HG03280 (cell line): Measurements from ENCODE around the gene AHRR.

Experiments
- ATAC-seq: cut with Tn5 transposase; IDR thresholded peaks from one replicate; pipeline ENCODE4 v1.9.1; 2021; ENCODE audit warnings: mild to moderate bottlenecking, moderate library complexity; ENCODE audit not compliant: unreplicated experiment

AHRR gene

DNA sequence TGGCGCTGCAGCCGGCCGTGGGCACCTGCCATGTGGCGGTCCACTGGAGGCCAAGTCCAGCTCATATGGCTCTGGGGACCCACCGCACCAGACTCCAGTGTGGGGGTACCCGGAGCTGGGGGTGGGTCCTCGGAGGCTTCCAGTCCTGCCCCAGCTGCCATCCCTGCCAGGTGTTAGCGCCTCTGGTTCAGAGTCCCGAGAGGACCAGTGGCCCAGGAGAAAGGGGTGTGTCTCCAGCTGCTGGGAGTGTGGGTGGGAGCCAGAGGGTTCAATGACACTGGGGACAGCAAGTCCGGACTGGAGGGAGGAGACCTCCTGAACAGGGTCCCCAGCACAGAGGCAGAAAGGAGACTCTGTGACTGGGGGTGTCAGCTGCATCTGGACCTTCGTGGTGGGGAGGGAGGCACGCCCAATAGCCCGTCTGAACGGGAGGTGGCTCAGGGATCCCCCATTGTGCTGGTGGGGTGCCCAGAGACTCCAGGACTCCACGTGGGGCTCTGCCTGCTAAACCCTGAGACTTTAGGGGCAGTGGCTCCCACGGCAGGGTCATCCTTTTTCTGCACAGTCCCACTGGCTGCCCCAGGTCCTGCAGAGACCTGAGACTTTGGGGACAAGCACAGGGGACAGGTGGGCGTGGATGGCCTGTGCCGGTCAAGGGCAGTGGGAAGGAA, 2.4 kb upstream of the AHRR start:
- ATAC-seq: no peak

GRCh38 chr5:320524-321229, 837 bp upstream of the AHRR start:
- no peak for ATAC-seq

GRCh38 chr5:321726-322251, 275 bp downstream of the AHRR start:
- peak; percentile 8 for ATAC-seq

GRCh38 chr5:322281-322941, 897 bp downstream of the AHRR start:
- peak; percentile 2 for ATAC-seq

- ATAC-seq: no peak
These were observed 1.7 kb downstream of the AHRR start for GRCh38 chr5:322942-323879.

GRCh38 chr5:324736-325612, 3.5 kb downstream of the AHRR start:
- ATAC-seq: no peak

- no peak for ATAC-seq
These were observed 4.6 kb downstream of the AHRR start for GRCh38 chr5:326109-326508.

GRCh38 chr5:329121-329735, 7.7 kb downstream of the AHRR start:
- ATAC-seq: no peak

DNA sequence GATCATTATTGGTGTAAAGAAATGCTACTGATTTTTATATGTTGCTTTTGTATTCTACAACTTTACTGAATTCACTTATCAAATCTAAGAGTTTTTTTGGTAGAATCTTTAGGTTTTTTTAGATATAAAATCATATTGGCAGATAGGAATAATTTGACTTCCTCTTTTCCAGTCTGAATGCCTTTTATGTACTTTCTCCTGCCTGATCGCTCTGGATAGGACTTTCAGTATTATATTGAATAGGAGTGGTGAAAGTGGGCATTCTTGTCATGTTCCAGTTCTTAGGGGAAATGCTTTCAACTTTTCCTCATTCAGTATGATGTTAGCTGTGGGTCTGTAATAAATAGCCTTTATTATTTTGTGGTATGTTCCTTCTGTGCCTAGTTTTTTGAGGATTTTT, 8.3 kb downstream of the AHRR start:
- ATAC-seq: no peak

DNA sequence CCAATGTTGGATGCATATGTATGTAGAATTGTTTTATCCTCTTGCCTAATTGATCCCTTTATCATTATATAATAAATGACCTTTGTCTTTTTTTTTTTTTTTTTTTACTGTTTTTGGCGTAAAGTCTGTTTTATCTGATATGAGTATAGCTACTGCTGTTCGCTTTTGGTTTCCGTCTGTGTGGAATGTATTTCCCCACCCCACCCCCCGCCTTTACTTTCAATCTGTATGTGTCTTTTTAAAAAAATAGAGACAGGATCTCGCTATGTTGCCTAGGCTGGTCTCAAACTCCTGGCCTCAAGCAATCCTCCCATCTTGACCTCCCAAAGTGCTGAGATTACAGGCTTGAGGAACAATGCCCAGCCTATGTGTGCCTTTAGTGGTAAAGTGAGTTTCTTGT, 11.3 kb downstream of the AHRR start:
- no peak for ATAC-seq

- ATAC-seq: no peak
These were observed 12.4 kb downstream of the AHRR start for GRCh38 chr5:333945-334344.

DNA sequence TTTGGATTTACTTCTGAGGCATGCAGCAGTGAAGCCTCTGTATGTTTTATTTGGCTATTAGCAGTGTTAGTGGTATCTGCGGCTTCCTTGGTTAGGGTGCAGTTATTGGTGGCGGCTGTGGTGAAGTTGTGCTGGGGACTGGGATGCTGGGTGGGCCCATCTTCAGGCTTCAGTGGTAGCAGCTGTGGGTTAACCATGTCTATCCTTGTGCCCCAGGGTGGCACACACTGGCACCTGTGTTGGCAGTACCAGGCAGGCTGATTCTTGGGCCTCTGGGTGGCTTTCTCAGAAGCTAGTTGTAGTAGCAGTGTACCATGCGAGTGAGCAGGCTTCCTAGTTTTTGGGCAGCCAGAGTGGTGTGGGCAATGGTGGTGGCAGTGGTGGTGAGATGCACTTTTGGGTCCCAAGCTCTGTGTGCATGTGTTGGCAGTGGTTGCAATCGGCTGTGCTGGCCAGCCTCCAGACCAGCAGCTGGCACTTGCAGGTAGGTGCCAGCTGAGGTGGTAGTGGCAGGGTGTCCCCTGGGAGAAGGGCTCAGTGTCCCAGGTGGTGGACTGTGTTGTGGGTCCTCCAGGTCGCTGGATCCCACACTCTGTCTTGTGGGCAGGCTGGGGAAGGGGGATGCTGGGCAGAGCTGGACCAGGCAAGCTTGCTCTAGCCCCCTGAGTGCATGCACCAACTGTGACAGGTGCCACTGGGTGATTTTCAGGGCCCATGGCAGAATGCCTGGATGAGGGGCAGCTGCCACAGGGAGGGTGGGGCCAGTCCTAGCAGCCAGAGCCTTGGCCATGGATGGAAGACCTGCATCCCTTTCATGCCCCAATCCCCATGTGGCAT, 13.6 kb downstream of the AHRR start:
- ATAC-seq: no peak

- no peak for ATAC-seq
These were observed 14.2 kb downstream of the AHRR start for GRCh38 chr5:335740-336038.

DNA sequence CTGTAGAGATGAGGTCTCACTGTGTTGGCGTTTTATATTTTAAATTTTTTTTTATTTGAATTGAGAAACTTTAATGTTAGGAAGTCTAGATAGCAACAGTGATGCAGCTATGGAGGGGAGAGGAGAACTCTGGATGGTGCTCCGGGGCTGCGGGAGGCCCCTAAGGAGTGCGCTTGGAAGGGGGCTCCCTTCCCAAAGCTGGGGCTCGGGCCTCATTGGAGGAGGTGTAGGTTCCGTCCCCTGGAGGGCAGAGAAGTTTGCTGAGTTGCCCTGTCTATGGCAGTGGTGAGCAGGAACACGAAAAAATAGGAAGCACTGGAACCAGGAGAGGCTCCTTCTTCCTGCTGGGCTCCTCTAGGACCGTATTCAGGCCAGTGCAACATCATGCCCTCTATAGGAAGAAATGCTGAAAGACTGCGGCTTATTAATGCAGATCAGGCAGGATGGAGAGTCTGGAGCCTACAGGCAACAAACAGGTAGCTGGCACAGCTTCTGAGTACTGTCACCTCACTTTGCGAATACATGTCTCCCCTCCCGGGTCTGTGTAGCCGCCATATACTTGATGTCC, 16.1 kb downstream of the AHRR start:
- no peak for ATAC-seq

DNA sequence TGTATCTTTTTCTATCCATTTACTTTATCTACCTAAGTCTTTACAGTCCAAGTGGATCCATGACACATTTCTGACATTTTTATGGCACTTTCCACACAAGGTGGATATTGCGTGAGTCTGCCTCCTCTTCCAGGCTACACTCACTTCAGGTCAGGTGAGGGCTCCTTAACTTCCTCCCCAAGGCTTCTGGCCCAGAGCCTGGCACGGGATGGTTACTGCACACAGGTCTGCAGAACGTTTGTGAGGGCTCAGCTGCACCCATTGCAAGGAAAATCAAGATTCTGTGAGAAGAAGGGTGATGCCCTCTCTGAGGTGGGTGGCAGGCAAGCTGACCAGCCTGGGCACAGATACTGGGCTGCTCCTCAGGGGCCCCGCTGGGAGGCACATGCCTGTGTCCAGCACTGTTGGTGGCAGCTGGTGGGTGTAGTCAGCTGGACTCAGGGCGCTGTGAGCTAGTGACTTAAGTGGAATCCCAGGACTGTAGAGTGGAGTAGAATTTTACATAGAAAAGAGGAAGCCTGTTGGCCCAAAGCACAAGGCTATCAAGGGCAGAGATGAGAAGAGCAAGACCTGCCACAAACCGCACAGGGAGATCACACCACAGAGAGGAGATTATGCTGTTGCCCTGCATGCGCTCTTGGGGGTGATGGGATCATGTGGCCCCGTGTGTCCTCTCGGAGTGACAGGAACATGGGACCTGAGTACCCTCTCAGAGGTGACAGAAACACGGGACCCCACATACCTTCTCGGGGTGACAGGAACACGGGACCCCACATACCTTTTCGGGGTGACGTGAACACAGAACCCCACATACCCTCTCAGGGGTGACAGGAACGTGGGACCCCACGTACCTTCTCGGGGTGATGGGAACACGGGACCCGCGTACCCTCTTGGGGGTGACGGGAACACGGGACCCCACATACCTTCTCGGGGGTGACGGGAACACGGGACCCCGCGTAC, 21.3 kb downstream of the AHRR start:
- ATAC-seq: no peak

DNA sequence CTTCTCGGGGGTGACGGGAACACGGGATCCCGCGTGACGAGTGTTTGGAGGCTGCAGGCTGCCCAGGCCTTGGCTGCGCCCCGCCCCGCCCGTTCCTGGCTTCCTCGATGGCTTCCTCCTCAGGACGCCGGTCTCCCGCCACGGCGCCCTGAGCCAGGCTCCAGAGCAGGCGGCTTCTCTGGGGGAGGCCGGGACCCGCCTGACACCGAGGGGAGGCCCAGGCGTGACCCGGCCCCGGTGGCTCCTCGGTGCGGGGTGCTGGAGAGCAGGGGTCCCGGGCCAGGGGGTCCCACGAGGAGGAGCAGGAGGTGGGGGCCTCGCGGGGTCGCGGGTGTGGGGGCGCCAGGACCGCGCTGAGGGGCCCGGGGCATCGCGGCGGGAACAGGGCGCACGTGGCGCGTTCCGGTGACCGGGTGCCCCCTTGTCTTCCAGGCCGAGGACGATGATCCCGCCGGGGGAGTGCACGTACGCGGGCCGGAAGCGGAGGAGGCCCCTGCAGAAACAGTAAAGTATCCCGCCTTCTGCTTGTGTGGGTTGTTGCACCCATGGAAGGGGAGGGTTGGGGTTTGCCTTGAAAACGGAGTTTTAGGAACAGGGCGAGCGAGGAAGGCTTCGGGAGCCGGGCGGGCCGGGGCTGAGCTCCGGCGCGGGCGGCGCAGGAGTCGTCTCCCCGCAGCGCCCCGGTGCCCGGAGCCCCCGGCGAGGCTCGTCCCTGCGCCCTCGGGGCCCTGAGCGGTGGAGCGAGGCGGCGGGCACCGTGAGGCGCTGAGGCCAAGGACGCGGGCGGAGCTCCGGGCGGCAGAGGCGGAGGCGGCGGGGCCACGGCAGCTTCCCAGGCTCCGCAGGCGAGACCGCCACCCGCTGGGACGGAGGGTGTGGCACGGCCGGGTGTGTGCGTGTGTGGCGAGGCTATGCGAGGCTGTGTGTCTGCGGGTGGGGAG, 22.2 kb downstream of the AHRR start:
- ATAC-seq: no peak
